ENCODE measurements around the gene STYXL1.

DNA sequence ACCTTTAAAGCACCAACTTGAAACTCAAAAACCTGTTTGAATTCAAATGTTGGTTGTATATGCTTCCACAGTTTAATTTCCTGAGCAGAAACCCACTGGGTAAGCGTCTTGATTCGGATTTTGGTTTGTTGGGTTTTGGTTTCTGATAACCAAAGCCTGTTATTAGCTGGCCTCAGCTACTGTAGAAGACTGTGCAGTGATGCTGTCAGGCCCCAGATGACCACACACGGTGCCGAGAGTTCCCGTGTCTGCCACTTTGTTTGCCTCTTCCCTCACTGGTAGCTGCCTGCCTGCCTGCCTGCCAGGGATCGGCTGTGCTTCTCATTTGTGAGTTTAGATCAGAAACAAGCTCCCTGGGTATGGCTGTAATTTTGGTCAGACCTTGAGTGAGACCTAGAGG lies 5.7 kb upstream of the STYXL1 start:
- TF ChIP-seq, protein P1, sequence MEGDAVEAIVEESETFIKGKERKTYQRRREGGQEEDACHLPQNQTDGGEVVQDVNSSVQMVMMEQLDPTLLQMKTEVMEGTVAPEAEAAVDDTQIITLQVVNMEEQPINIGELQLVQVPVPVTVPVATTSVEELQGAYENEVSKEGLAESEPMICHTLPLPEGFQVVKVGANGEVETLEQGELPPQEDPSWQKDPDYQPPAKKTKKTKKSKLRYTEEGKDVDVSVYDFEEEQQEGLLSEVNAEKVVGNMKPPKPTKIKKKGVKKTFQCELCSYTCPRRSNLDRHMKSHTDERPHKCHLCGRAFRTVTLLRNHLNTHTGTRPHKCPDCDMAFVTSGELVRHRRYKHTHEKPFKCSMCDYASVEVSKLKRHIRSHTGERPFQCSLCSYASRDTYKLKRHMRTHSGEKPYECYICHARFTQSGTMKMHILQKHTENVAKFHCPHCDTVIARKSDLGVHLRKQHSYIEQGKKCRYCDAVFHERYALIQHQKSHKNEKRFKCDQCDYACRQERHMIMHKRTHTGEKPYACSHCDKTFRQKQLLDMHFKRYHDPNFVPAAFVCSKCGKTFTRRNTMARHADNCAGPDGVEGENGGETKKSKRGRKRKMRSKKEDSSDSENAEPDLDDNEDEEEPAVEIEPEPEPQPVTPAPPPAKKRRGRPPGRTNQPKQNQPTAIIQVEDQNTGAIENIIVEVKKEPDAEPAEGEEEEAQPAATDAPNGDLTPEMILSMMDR (IDR thresholded peaks at IDR 0.05; ENCODE audit: low read depth, low read length, missing input control): no peak
- TF ChIP-seq TAF1 (conservative IDR thresholded peaks at IDR 0.05) (no peak), HNF4A (conservative IDR thresholded peaks at IDR 0.05) (no peak), YY1 (IDR thresholded peaks at IDR 0.05) (no peak), SP1 (IDR thresholded peaks at IDR 0.05) (no peak), EGR1 (IDR thresholded peaks at IDR 0.05; ENCODE audit: low read depth in 2 of 2) (no peak), GABPA (IDR thresholded peaks at IDR 0.05 in 1 of 2, conservative IDR thresholded peaks at IDR 0.05 in 1 of 2) (no peak), NR2F2 (IDR thresholded peaks at IDR 0.05) (no peak)
- TF ChIP-seq, protein P2, sequence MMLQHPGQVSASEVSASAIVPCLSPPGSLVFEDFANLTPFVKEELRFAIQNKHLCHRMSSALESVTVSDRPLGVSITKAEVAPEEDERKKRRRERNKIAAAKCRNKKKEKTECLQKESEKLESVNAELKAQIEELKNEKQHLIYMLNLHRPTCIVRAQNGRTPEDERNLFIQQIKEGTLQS (IDR thresholded peaks at IDR 0.05): no peak
- TF ChIP-seq, protein P3, sequence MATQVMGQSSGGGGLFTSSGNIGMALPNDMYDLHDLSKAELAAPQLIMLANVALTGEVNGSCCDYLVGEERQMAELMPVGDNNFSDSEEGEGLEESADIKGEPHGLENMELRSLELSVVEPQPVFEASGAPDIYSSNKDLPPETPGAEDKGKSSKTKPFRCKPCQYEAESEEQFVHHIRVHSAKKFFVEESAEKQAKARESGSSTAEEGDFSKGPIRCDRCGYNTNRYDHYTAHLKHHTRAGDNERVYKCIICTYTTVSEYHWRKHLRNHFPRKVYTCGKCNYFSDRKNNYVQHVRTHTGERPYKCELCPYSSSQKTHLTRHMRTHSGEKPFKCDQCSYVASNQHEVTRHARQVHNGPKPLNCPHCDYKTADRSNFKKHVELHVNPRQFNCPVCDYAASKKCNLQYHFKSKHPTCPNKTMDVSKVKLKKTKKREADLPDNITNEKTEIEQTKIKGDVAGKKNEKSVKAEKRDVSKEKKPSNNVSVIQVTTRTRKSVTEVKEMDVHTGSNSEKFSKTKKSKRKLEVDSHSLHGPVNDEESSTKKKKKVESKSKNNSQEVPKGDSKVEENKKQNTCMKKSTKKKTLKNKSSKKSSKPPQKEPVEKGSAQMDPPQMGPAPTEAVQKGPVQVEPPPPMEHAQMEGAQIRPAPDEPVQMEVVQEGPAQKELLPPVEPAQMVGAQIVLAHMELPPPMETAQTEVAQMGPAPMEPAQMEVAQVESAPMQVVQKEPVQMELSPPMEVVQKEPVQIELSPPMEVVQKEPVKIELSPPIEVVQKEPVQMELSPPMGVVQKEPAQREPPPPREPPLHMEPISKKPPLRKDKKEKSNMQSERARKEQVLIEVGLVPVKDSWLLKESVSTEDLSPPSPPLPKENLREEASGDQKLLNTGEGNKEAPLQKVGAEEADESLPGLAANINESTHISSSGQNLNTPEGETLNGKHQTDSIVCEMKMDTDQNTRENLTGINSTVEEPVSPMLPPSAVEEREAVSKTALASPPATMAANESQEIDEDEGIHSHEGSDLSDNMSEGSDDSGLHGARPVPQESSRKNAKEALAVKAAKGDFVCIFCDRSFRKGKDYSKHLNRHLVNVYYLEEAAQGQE (IDR thresholded peaks at IDR 0.05): no peak
- TF ChIP-seq, protein P4, sequence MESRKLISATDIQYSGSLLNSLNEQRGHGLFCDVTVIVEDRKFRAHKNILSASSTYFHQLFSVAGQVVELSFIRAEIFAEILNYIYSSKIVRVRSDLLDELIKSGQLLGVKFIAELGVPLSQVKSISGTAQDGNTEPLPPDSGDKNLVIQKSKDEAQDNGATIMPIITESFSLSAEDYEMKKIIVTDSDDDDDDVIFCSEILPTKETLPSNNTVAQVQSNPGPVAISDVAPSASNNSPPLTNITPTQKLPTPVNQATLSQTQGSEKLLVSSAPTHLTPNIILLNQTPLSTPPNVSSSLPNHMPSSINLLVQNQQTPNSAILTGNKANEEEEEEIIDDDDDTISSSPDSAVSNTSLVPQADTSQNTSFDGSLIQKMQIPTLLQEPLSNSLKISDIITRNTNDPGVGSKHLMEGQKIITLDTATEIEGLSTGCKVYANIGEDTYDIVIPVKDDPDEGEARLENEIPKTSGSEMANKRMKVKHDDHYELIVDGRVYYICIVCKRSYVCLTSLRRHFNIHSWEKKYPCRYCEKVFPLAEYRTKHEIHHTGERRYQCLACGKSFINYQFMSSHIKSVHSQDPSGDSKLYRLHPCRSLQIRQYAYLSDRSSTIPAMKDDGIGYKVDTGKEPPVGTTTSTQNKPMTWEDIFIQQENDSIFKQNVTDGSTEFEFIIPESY (IDR thresholded peaks at IDR 0.05): no peak

All from liver (tissue), 3 donors.